K562 (cell line): Measurements from ENCODE around the gene PNP.
A peak's percentile ranks its signal among the peaks of the same experiment; 100 is the strongest.

ENCODE experiments used
- BRF1 ChIP-seq: IDR thresholded peaks from 3 replicates; pipeline ENCODE4 v1.6.1; 2011; ENCODE audit warnings: borderline replicate concordance, mild to moderate bottlenecking; ENCODE audit not compliant: insufficient read length; ENCODE audit errors: extremely low read depth
- CHD1 ChIP-seq: fragments of 200-600 bp; sonication (generic); IDR thresholded peaks from one replicate; pipeline ENCODE4 v1.6.1; 2012; ENCODE audit warnings: mild to moderate bottlenecking, moderate library complexity, low read length, inconsistent platforms
- CTCF ChIP-seq, 3 experiments: IDR thresholded peaks in 2 of 3; conservative IDR thresholded peaks in 1 of 3; 2 replicates each; pipeline ENCODE4 v1.5.1; 2011 to 2012; ENCODE audit warnings: low read length in 3 of 3, mild to moderate bottlenecking in 3 of 3, control low read depth in 2 of 3, improper control_type of control experiment in 1 of 3, inconsistent platforms in 1 of 3, low read depth in 1 of 3, mixed read lengths in 1 of 3, moderate library complexity in 1 of 3; ENCODE audit not compliant: insufficient read depth in 2 of 3
- JUND ChIP-seq, 2 experiments: IDR thresholded peaks; 2 replicates in 1 of 2; 3 replicates in 1 of 2; pipeline ENCODE4 v1.6.1; 2011; ENCODE audit warnings: borderline replicate concordance in 2 of 2, low read depth in 2 of 2, low read length in 2 of 2, improper control_type of control experiment in 1 of 2, missing biosample characterization in 1 of 2, missing genetic modification characterization in 1 of 2, missing genetic modification reagents in 1 of 2
- MAZ ChIP-seq, 2 experiments: fragments of 450-650 bp in 1 of 2; sonication (generic) in 1 of 2; formaldehyde crosslinking; IDR thresholded peaks in 1 of 2; conservative IDR thresholded peaks in 1 of 2; 2 replicates each; pipeline versions ENCODE4 v1.4.0 to v1.5.0; 2020; ENCODE audit warnings: mild to moderate bottlenecking in 1 of 2, missing genetic modification reagents in 1 of 2
- NR1H2 ChIP-seq: sonication (generic); formaldehyde crosslinking; IDR thresholded peaks from 2 replicates; pipeline ENCODE4 v1.4.0; 2020; ENCODE audit warnings: mild to moderate bottlenecking, missing genetic modification reagents
- TBL1XR1 ChIP-seq, 2 experiments: IDR thresholded peaks; 2 replicates each; pipeline ENCODE4 v1.6.1; 2012; ENCODE audit warnings: improper control_type of control experiment in 2 of 2, low read length in 2 of 2, mild to moderate bottlenecking in 1 of 2
- YY1 ChIP-seq, 3 experiments: IDR thresholded peaks; 2 replicates each; pipeline ENCODE4 v1.6.1; 2011; ENCODE audit warnings: low read length in 2 of 3, mild to moderate bottlenecking in 2 of 3, moderate library complexity in 2 of 3, borderline replicate concordance in 1 of 3, control low read depth in 1 of 3, low read depth in 1 of 3; ENCODE audit not compliant: insufficient read depth in 3 of 3, insufficient replicate concordance in 2 of 3, control insufficient read depth in 1 of 3, insufficient read length in 1 of 3; ENCODE audit errors: extremely low read depth in 1 of 3
- ZBTB8A ChIP-seq: fragments of 450-650 bp; IDR thresholded peaks from 2 replicates; pipeline ENCODE4 v1.6.1; 2018; ENCODE audit warnings: mild to moderate bottlenecking, moderate library complexity; ENCODE audit not compliant: partially characterized antibody

GRCh38 chr14:20487396-20487725 is 18.2 kb downstream of the PNP start:
- TF ChIP-seq CTCF (IDR thresholded peaks at IDR 0.05 in 2 of 3, conservative IDR thresholded peaks at IDR 0.05 in 1 of 3; ENCODE audit: insufficient read depth in 2 of 3, low read depth in 1 of 3, low read length in 3 of 3) = peak in 2 of 3 experiments; percentile 14 to 40; a peak in 2 of 6 replicates
- TF ChIP-seq JUND (IDR thresholded peaks at IDR 0.05; ENCODE audit: borderline replicate concordance, low read depth, low read length) = no peak
- TF ChIP-seq JUND (tag; IDR thresholded peaks at IDR 0.05; ENCODE audit: borderline replicate concordance, low read depth, low read length) = no peak
- TF ChIP-seq NR1H2 (CRISPR knock-in tag) = no peak
- no peak for TF ChIP-seq ZBTB8A
- TF ChIP-seq YY1 (IDR thresholded peaks at IDR 0.05; ENCODE audit: borderline replicate concordance in 1 of 3, control insufficient read depth in 1 of 3, extremely low read depth in 1 of 3, insufficient read depth in 3 of 3, insufficient read length in 1 of 3, insufficient replicate concordance in 2 of 3, low read depth in 1 of 3, low read length in 2 of 3) = no peak
- TF ChIP-seq BRF1 = no peak
- TF ChIP-seq CHD1 = no peak
- TF ChIP-seq MAZ (CRISPR knock-in tag; conservative IDR thresholded peaks at IDR 0.05 in 1 of 2, IDR thresholded peaks at IDR 0.05 in 1 of 2) = no peak
- TF ChIP-seq TBL1XR1 (IDR thresholded peaks at IDR 0.05; ENCODE audit: low read length in 2 of 2) = no peak
